T-helper 2 cell treated with Interferon-gamma antibody and Interleukin-4, amounts not matched to agents 100 ng/mL and 5 ng/mL, for 36 hours (primary cell): ENCODE results near the gene TMEM131. TPM values are rescaled to one million over a fixed set of nuclear protein-coding genes. Genes with fewer than 3 reads are reported as not detected.
"Not testable (repeated sequence)": the region's sequence is repeated elsewhere in the genome, so short reads cannot be mapped to it uniquely, and the experiment has no call there.

Experiments used
- intact Hi-C: fragments of 100-400 bp; cut with micrococcal nuclease; formaldehyde crosslinking; loops from one replicate; pipeline ENCODE4 v1.15.1; 2023
- total RNA-seq: library from RNA; stranded (reverse); gene quantifications from 2 replicates; pipeline ENCODE4 v1.2.3, GENCODE V29; 2022

The TMEM131 gene
- total RNA-seq, 1 donor from 2014 or later = 34.7 TPM

- intact Hi-C loops = loop anchor here (1.0 to 5.0 kb wide), 2 partner anchors 19 to 127 kb away; partner anchors contain the start of gene TMEM131
Measured at GRCh38 chr2:97870396-97870843, 125.3 kb downstream of the TMEM131 start.

GRCh38 chr2:97869722-97870346 lies 125.9 kb downstream of the TMEM131 start:
- intact Hi-C loops = loop anchor here (1.0 to 5.0 kb wide), 2 partner anchors 19 to 127 kb away; partner anchors contain the start of gene TMEM131

- intact Hi-C loops = no loop called here
Measured at GRCh38 chr2:97868986-97869721, 126.6 kb downstream of the TMEM131 start.

- intact Hi-C loops = no loop called here
Measured at GRCh38 chr2:97863829-97864228, 131.9 kb downstream of the TMEM131 start.

GRCh38 chr2:97861177-97861576 lies 134.6 kb downstream of the TMEM131 start:
- intact Hi-C loops = no loop called here

GRCh38 chr2:97858442-97858841 lies 137.3 kb downstream of the TMEM131 start:
- intact Hi-C loops = no loop called here

- intact Hi-C loops = no loop called here
Measured at GRCh38 chr2:97857553-97857952, 138.2 kb downstream of the TMEM131 start.

GRCh38 chr2:97853057-97853456 lies 142.7 kb downstream of the TMEM131 start:
- intact Hi-C loops = loop anchor here (5.0 kb wide), 1 partner anchor 144 kb away; the partner anchor contains the start of gene TMEM131

- intact Hi-C loops = loop anchor here (1.0 to 5.0 kb wide), 2 partner anchors 19 to 146 kb away; partner anchors contain the start of gene TMEM131
Measured at GRCh38 chr2:97851172-97851571, 144.6 kb downstream of the TMEM131 start.

- intact Hi-C loops = loop anchor here (5.0 kb wide), 1 partner anchor 147 kb away; the partner anchor contains the start of gene TMEM131
Measured at GRCh38 chr2:97849881-97850528, 145.7 kb downstream of the TMEM131 start.

- intact Hi-C loops = no loop called here
Measured at GRCh38 chr2:97848306-97848705, 147.4 kb downstream of the TMEM131 start.

- intact Hi-C loops = not testable (repeated sequence)
Measured at GRCh38 chr2:97846716-97847115, 149.0 kb downstream of the TMEM131 start.

- intact Hi-C loops = no loop called here
Measured at GRCh38 chr2:97845818-97846217, 149.9 kb downstream of the TMEM131 start.

GRCh38 chr2:97845133-97845532 lies 150.6 kb downstream of the TMEM131 start:
- intact Hi-C loops = no loop called here

- intact Hi-C loops = no loop called here
Measured at GRCh38 chr2:97844311-97844859, 151.4 kb downstream of the TMEM131 start.

GRCh38 chr2:97840198-97840597 lies 155.6 kb downstream of the TMEM131 start:
- intact Hi-C loops = no loop called here

GRCh38 chr2:97834610-97835009 lies 161.1 kb downstream of the TMEM131 start:
- intact Hi-C loops = no loop called here

- intact Hi-C loops = no loop called here
Measured at GRCh38 chr2:97831121-97831520, 164.6 kb downstream of the TMEM131 start.

GRCh38 chr2:97829255-97829654 lies 166.5 kb downstream of the TMEM131 start:
- intact Hi-C loops = not testable (repeated sequence)

- intact Hi-C loops = not testable (repeated sequence)
Measured at GRCh38 chr2:97827013-97827412, 168.7 kb downstream of the TMEM131 start.

GRCh38 chr2:97826266-97826847 lies 169.4 kb downstream of the TMEM131 start:
- intact Hi-C loops = not testable (repeated sequence)
